WERI-Rb-1 (cell line): ENCODE data around the gene CHD3.
A peak's percentile ranks its signal among the peaks of the same experiment; 100 is the strongest.

ENCODE experiments used
- DNase-seq: peaks from one replicate; pipeline ENCODE4 v3.0.0-alpha.2; 2020
- H3K27ac ChIP-seq: fragments of 250-450 bp; sonication (Bioruptor Pico); 2 replicates; pipeline ENCODE4 v1.5.1; 2020; ENCODE audit warnings: mild to moderate bottlenecking, moderate library complexity
- H3K27me3 ChIP-seq: fragments of 250-450 bp; sonication (Bioruptor Pico); 2 replicates; pipeline ENCODE4 v1.5.1; 2021; ENCODE audit warnings: mild to moderate bottlenecking, low read depth, moderate library complexity; ENCODE audit not compliant: insufficient read depth, severe bottlenecking
- H3K36me3 ChIP-seq: fragments of 250-450 bp; sonication (Bioruptor Pico); 2 replicates; pipeline ENCODE4 v1.5.1; 2020; ENCODE audit warnings: mild to moderate bottlenecking, moderate library complexity
- H3K4me3 ChIP-seq: 2 replicates; pipeline ENCODE4 v1.5.1; 2011; ENCODE audit warnings: low read depth, mild to moderate bottlenecking, control low read depth, low read length
- H3K9me3 ChIP-seq: fragments of 250-450 bp; sonication (Bioruptor Pico); 2 replicates; pipeline ENCODE4 v1.5.1; 2021; ENCODE audit warnings: mild to moderate bottlenecking, moderate library complexity; ENCODE audit not compliant: severe bottlenecking
- CTCF ChIP-seq: IDR thresholded peaks from 2 replicates; pipeline ENCODE4 v1.5.1; 2011; ENCODE audit warnings: low read depth, mild to moderate bottlenecking, control low read depth, inconsistent platforms, low read length

Gene CHD3

GRCh38 chr17:7855660-7856010 is 33.0 kb upstream of the CHD3 start:
- Histone ChIP-seq H3K27ac (peak overlapping the region; percentile 98), H3K4me3 (no peak overlapping the region; the same call in 1 of the 2 replicates), H3K36me3 (peaks cover 36% of the 10 kb centered on the region), H3K9me3 (no peaks in the 10 kb centered on the region), H3K27me3 (no peaks in the 10 kb centered on the region)
- no peak for DNase-seq
- TF ChIP-seq CTCF, result no peak

- H3K36me3 ChIP-seq, result peaks cover 31% of the 10 kb centered on the region
Measured at GRCh38 chr17:7856011-7856810, 32.4 kb upstream of the CHD3 start.

GRCh38 chr17:7856811-7857712 is 31.5 kb upstream of the CHD3 start, which contains the start of gene NAA38:
Gene NAA38, minus strand, starts transcription at chr17:7857559. Its CDS starts 96 bp downstream, at chr17:7857463.
- H3K4me3 ChIP-seq, result peak within 1 kb of the TSS; percentile 88
- H3K9me3 ChIP-seq, result no peaks in the 10 kb centered on the region
- TF ChIP-seq CTCF, result peak; percentile 65
- peak; percentile 97 for DNase-seq
- H3K27me3 ChIP-seq, result no peaks in the 10 kb centered on the region
- peak within 1 kb of the TSS; percentile 98 for H3K27ac ChIP-seq
- peaks cover 25% of the 10 kb centered on the region for H3K36me3 ChIP-seq

More at GRCh38 chr17:7856011-7856810, 32.4 kb upstream of the CHD3 start:
- Histone ChIP-seq H3K27me3 (no peaks in the 10 kb centered on the region), H3K27ac (peak overlapping the region; percentile 98), H3K9me3 (no peaks in the 10 kb centered on the region), H3K4me3 (peak overlapping the region; percentile 88)
- no peak for TF ChIP-seq CTCF
- DNase-seq, result no peak

GRCh38 chr17:7857713-7858521 is 30.7 kb upstream of the CHD3 start, which contains the start of gene CYB5D1:
Gene CYB5D1, plus strand, starts transcription at chr17:7858003. Its CDS starts 132 bp downstream, at chr17:7858135.
- no peak for TF ChIP-seq CTCF
- DNase-seq, result peak; percentile 94
- H3K27me3 ChIP-seq, result no peaks in the 10 kb centered on the region
- H3K36me3 ChIP-seq, result peaks cover 20% of the 10 kb centered on the region
- H3K9me3 ChIP-seq, result no peaks in the 10 kb centered on the region
- peak within 1 kb of the TSS; percentile 98 for H3K27ac ChIP-seq
- H3K4me3 ChIP-seq, result peak within 1 kb of the TSS; percentile 88

GRCh38 chr17:7858522-7858810 is 30.1 kb upstream of the CHD3 start:
- Histone ChIP-seq H3K4me3 (peak overlapping the region; percentile 88), H3K36me3 (peaks cover 17% of the 10 kb centered on the region), H3K27me3 (no peaks in the 10 kb centered on the region), H3K27ac (no peak overlapping the region; the same call in none of the 2 replicates), H3K9me3 (no peaks in the 10 kb centered on the region)
- peak; percentile 50; the same call in 1 of the 2 replicates for TF ChIP-seq CTCF
- peak; percentile 64 for DNase-seq
